B cell (primary cell): ENCODE data around the gene CFB. TPM values are rescaled to one million over a fixed set of nuclear protein-coding genes. Genes with fewer than 3 reads are reported as not detected.
A peak's percentile ranks its signal among the peaks of the same experiment; 100 is the strongest.

ENCODE experiments used
- ATAC-seq: fragments of 200-7000 bp; cut with Tn5 transposase; one replicate; pipeline ENCODE4 v1.10.0; 2021; ENCODE audit warnings: low read depth, mild to moderate bottlenecking, moderate number of reproducible peaks, moderate library complexity
- CTCF ChIA-PET: fragments of 350-600 bp; sonication (Branson Sonifier 250); formaldehyde crosslinking; loops from one replicate; lab custom pipeline; 2021; ENCODE audit warnings: antibody characterized with exemption, inconsistent platforms; lab: Charles Lee
- POLR2A ChIA-PET: fragments of 350-600 bp; sonication (Branson Sonifier 250); formaldehyde crosslinking; loops from one replicate; lab custom pipeline; 2021; ENCODE audit warnings: antibody characterized with exemption; lab: Charles Lee
- DNase-seq: peaks from one replicate; pipeline ENCODE4 v3.0.0; 2013
- H2AFZ ChIP-seq: 2 replicates; pipeline ENCODE4 v1.6.1; 2012; ENCODE audit warnings: mild to moderate bottlenecking, low read depth, low read length; ENCODE audit not compliant: insufficient read depth, poor library complexity, severe bottlenecking
- H3K27ac ChIP-seq, 2 donors: 1 replicate in 1 of 2; 2 replicates in 1 of 2; pipeline ENCODE4 v1.5.1; 2012 to 2013; ENCODE audit warnings: low read length in 2 of 2, mild to moderate bottlenecking in 2 of 2, moderate library complexity in 1 of 2
- H3K27me3 ChIP-seq, 4 experiments: fragments of 200-600 bp in 1 of 4; sonication (generic) in 1 of 4; replicated peaks in 1 of 4; 1 replicate in 2 of 4; 2 replicates in 2 of 4; pipeline versions ENCODE4 v1.6.1 to v1.7.0; 2013 to 2016; ENCODE audit warnings: low read length in 3 of 4, mild to moderate bottlenecking in 2 of 4, mixed read lengths in 1 of 4, moderate library complexity in 1 of 4; ENCODE audit not compliant: insufficient read depth in 4 of 4, control insufficient read depth in 3 of 4; ENCODE audit errors: control extremely low read depth in 1 of 4
- H3K36me3 ChIP-seq, 2 experiments: replicated peaks in 1 of 2; 1 replicate in 1 of 2; 2 replicates in 1 of 2; pipeline versions ENCODE4 v1.6.1 to v1.7.1; 2013; ENCODE audit warnings: low read length in 1 of 2; ENCODE audit not compliant: insufficient read depth in 2 of 2, control insufficient read depth in 1 of 2; ENCODE audit errors: control extremely low read depth in 1 of 2, extremely low read depth in 1 of 2
- H3K4me1 ChIP-seq, 2 donors: fragments of 200-600 bp in 1 of 2; sonication (generic) in 1 of 2; 1 replicate in 1 of 2; 2 replicates in 1 of 2; pipeline versions ENCODE4 v1.5.1 to v1.6.1; 2013 to 2017; ENCODE audit warnings: low read length in 2 of 2; ENCODE audit not compliant: control insufficient read depth in 2 of 2, insufficient read depth in 2 of 2
- H3K4me2 ChIP-seq: replicated peaks from 2 replicates; pipeline ENCODE3; 2012; ENCODE audit warnings: mild to moderate bottlenecking, low read depth, low read length; ENCODE audit not compliant: poor library complexity, severe bottlenecking
- H3K4me3 ChIP-seq, 5 experiments: fragments of 200-600 bp in 1 of 5; sonication (generic) in 1 of 5; 1 replicate in 3 of 5; 2 replicates in 2 of 5; pipeline versions ENCODE4 v1.5.1 to v1.7.0; 2011 to 2016; ENCODE audit warnings: low read length in 4 of 5, mild to moderate bottlenecking in 4 of 5, low read depth in 2 of 5, control low read depth in 1 of 5, moderate library complexity in 1 of 5; ENCODE audit not compliant: insufficient read depth in 1 of 5; ENCODE audit errors: control extremely low read depth in 1 of 5, extremely low read depth in 1 of 5
- H3K79me2 ChIP-seq: fragments of 200-600 bp; sonication (generic); one replicate; pipeline ENCODE4 v1.6.0; 2016; ENCODE audit warnings: low read length; ENCODE audit not compliant: control insufficient read depth, insufficient read depth
- H3K9ac ChIP-seq: fragments of 200-600 bp; sonication (generic); 2 replicates; pipeline ENCODE4 v1.6.1; 2017; ENCODE audit warnings: mild to moderate bottlenecking, low read length, moderate library complexity
- H3K9me3 ChIP-seq, 3 donors: one replicate each; pipeline versions ENCODE4 v1.6.1 to v1.7.1; 2013; ENCODE audit warnings: low read length in 2 of 3; ENCODE audit not compliant: control insufficient read depth in 2 of 3, insufficient read depth in 1 of 3; ENCODE audit errors: control extremely low read depth in 1 of 3
- H4K20me1 ChIP-seq: 2 replicates; pipeline ENCODE4 v1.6.0; 2012; ENCODE audit warnings: mild to moderate bottlenecking, low read length; ENCODE audit not compliant: insufficient read depth, control insufficient read depth, poor library complexity, severe bottlenecking
- H3K27ac Mint-ChIP-seq: one replicate; pipeline ENCODE4 v1.8.0; 2021; ENCODE audit warnings: mixed read lengths
- H3K27me3 Mint-ChIP-seq: one replicate; pipeline ENCODE4 v1.8.0; 2021; ENCODE audit warnings: mixed read lengths
- H3K4me1 Mint-ChIP-seq: one replicate; pipeline ENCODE4 v1.8.0; 2021; ENCODE audit warnings: mixed read lengths
- H3K4me3 Mint-ChIP-seq: one replicate; pipeline ENCODE4 v1.8.0; 2021; ENCODE audit warnings: mixed read lengths
- H3K9me3 Mint-ChIP-seq: one replicate; pipeline ENCODE4 v1.8.0; 2022; ENCODE audit warnings: mixed read lengths; ENCODE audit not compliant: insufficient read depth
- EZH2 ChIP-seq: IDR thresholded peaks from 2 replicates; pipeline ENCODE4 v1.6.1; 2012; ENCODE audit warnings: borderline replicate concordance, low read depth, mild to moderate bottlenecking, moderate library complexity, low read length; ENCODE audit not compliant: insufficient read depth, poor library complexity, severe bottlenecking
- WGBS: methylation state at CpG from one replicate; pipeline ENCODE4 v1.1.5; 2013; ENCODE audit warnings: missing lambda C conversion rate; ENCODE audit not compliant: insufficient coverage; 5-methylcytosine and 5-hydroxymethylcytosine counted together
- intact Hi-C: fragments of 100-400 bp; cut with micrococcal nuclease; formaldehyde crosslinking; loops from one replicate; pipeline ENCODE4 v1.10.0; 2022
- polyA plus RNA-seq: library from polyadenylated mRNA; depleted of rRNA; stranded (reverse); fragments of >200 nt; gene quantifications from 2 replicates; pipeline ENCODE4 v1.2.3, GENCODE V29; 2012
- total RNA-seq, 2 donors: library from RNA; stranded (reverse); fragments of 120-200 nt in 1 of 2; gene quantifications; 1 replicate in 1 of 2; 2 replicates in 1 of 2; pipeline versions ENCODE4 v1.2.3 to v1.2.4, GENCODE V29; 2013 to 2022
- TF ChIP-seq, protein P1 (sequence below): fragments of 200-600 bp; IDR thresholded peaks from one replicate; pipeline ENCODE4 v1.8.0; 2022; ENCODE audit warnings: antibody characterized with exemption, mild to moderate bottlenecking

CFB gene
- total and polyA plus RNA-seq, 2 donors (not counting 1 experiment from before 2014, with no cell fraction given): not detected

DNA sequence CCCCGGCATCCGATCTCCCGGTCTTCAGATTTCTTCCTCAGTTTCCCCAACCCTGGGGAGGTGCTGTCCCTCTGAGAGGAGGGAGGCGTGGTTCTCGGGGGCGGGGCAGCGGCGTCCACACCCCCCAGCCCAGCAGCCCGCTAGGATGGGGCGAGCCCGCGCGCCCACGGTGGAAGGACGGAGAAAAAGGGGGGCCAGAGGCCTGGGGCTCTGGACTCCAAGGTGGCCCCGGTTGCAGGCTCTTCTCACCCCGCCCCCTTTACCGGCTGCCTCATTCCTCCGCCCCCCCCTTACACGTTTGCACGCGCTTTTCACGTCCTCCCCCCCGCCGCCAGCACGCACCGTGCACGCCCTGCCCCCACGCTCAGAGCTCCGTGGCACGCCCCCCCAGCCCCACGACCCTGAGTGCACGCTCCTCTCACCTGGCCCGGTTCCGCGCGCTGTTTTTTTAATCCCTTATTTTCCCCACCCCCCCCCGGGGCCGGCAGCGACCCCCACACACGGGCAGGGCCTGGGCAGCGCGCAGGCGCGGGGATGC lies 44.4 kb upstream of the CFB start:
- Histone ChIP-seq H3K27ac (peak overlapping the region; percentile 44 to 76), H3K36me3 (no peaks in the 10 kb centered on the region), H2AFZ (peak overlapping the region; percentile 85), H3K4me3 (peak overlapping the region in 4 of 5 experiments; percentile 77 to 82 (median 80)), H4K20me1 (no peaks in the 10 kb centered on the region), H3K4me2 (peak overlapping the region; percentile 85), H3K9ac (peak overlapping the region; percentile 74), H3K79me2 (peaks cover 4% of the 10 kb centered on the region), H3K9me3 (no peaks in the 10 kb centered on the region), H3K4me1 (peaks cover 16 to 28% of the 10 kb centered on the region in 2 donors), H3K27me3 (no peaks in the 10 kb centered on the region)
- peak overlapping the region; percentile 83 for H3K27ac Mint-ChIP-seq
- 2% methylated on average over 30 of the region's 45 CpGs for WGBS
- CTCF ChIA-PET: interaction anchor here (1.4 kb wide), 1 partner anchor 51 kb away, joined by 6 read pairs; no protein-coding TSS in a partner anchor
- no peaks in the 10 kb centered on the region for H3K27me3 Mint-ChIP-seq
- no peaks in the 10 kb centered on the region for H3K9me3 Mint-ChIP-seq
- POLR2A ChIA-PET: interaction anchor here (0.6 to 1.4 kb wide), 7 partner anchors 23 to 241 kb away, joined by 3 to 6 read pairs (median 4); partner anchors contain the start of genes DXO and SKIC2
- peak overlapping the region; percentile 74 for H3K4me3 Mint-ChIP-seq
- ATAC-seq (peak; percentile 45), DNase-seq (peak; percentile 87)
- H3K4me1 Mint-ChIP-seq: peaks cover 34% of the 10 kb centered on the region
- intact Hi-C loops: no loop called here
- TF ChIP-seq EZH2: no peak
- TF ChIP-seq, protein P1, sequence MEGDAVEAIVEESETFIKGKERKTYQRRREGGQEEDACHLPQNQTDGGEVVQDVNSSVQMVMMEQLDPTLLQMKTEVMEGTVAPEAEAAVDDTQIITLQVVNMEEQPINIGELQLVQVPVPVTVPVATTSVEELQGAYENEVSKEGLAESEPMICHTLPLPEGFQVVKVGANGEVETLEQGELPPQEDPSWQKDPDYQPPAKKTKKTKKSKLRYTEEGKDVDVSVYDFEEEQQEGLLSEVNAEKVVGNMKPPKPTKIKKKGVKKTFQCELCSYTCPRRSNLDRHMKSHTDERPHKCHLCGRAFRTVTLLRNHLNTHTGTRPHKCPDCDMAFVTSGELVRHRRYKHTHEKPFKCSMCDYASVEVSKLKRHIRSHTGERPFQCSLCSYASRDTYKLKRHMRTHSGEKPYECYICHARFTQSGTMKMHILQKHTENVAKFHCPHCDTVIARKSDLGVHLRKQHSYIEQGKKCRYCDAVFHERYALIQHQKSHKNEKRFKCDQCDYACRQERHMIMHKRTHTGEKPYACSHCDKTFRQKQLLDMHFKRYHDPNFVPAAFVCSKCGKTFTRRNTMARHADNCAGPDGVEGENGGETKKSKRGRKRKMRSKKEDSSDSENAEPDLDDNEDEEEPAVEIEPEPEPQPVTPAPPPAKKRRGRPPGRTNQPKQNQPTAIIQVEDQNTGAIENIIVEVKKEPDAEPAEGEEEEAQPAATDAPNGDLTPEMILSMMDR: no peak
